Loucy (cell line): ENCODE results near the gene CNTN1.

Experiments
- H2AFZ ChIP-seq: fragments of 200-600 bp; sonication (generic); 2 replicates; pipeline ENCODE4 v1.6.0; 2016; ENCODE audit warnings: antibody characterized with exemption, mild to moderate bottlenecking, low read length, moderate library complexity
- H3F3A ChIP-seq: fragments of 200-600 bp; 2 replicates; pipeline ENCODE4 v1.6.0; 2016; ENCODE audit warnings: antibody characterized with exemption, low read depth, mild to moderate bottlenecking
- H3K27me3 ChIP-seq: fragments of 200-600 bp; sonication (generic); 2 replicates; pipeline ENCODE4 v1.6.1; 2014; ENCODE audit warnings: low read length, mild to moderate bottlenecking; ENCODE audit not compliant: insufficient read depth, poor library complexity, severe bottlenecking
- H3K36me3 ChIP-seq: fragments of 200-600 bp; sonication (generic); 2 replicates; pipeline ENCODE4 v1.6.1; 2016; ENCODE audit warnings: low read length; ENCODE audit not compliant: insufficient read depth
- H3K4me1 ChIP-seq: fragments of 200-600 bp; sonication (generic); 2 replicates; pipeline ENCODE4 v1.5.1; 2014; ENCODE audit warnings: low read length, mild to moderate bottlenecking; ENCODE audit not compliant: insufficient read depth, poor library complexity, severe bottlenecking
- H3K4me2 ChIP-seq: fragments of 200-600 bp; sonication (generic); 2 replicates; pipeline ENCODE4 v1.6.0; 2014; ENCODE audit warnings: antibody characterized with exemption, low read length, low read depth, mild to moderate bottlenecking; ENCODE audit not compliant: poor library complexity, severe bottlenecking
- H3K4me3 ChIP-seq: fragments of 200-600 bp; sonication (generic); 2 replicates; pipeline ENCODE4 v1.5.1; 2014; ENCODE audit warnings: low read length, mild to moderate bottlenecking, mixed read lengths; ENCODE audit not compliant: poor library complexity, severe bottlenecking
- H3K79me2 ChIP-seq: fragments of 200-600 bp; sonication (generic); 2 replicates; pipeline ENCODE4 v1.6.1; 2014; ENCODE audit warnings: low read length; ENCODE audit not compliant: insufficient read depth
- H3K9ac ChIP-seq: fragments of 200-600 bp; sonication (generic); 2 replicates; pipeline ENCODE4 v1.6.0; 2014; ENCODE audit warnings: mild to moderate bottlenecking, low read depth, low read length, moderate library complexity; ENCODE audit not compliant: poor library complexity, severe bottlenecking
- H3K9me2 ChIP-seq: fragments of 200-600 bp; sonication (generic); replicated peaks from 2 replicates; pipeline ENCODE4 v1.6.1; 2016; ENCODE audit warnings: low read depth, low read length, mixed read lengths
- H3K9me3 ChIP-seq: fragments of 200-600 bp; sonication (generic); 2 replicates; pipeline ENCODE4 v1.6.1; 2014; ENCODE audit warnings: mild to moderate bottlenecking, antibody characterized with exemption, low read length, low read depth; ENCODE audit not compliant: insufficient read depth
- H4K20me1 ChIP-seq: fragments of 200-600 bp; sonication (generic); 2 replicates; pipeline ENCODE4 v1.6.0; 2014; ENCODE audit warnings: antibody characterized with exemption, low read length, mild to moderate bottlenecking; ENCODE audit not compliant: insufficient read depth, poor library complexity, severe bottlenecking
- EZH2phosphoT487 ChIP-seq: fragments of 200-600 bp; IDR thresholded peaks from 2 replicates; pipeline ENCODE4 v1.6.1; 2018; ENCODE audit warnings: antibody characterized with exemption, mild to moderate bottlenecking, moderate library complexity, borderline replicate concordance
- TF ChIP-seq, protein P1 (sequence below): fragments of 200-600 bp; sonication (generic); conservative IDR thresholded peaks from 2 replicates; pipeline ENCODE4 v1.5.1; 2014; ENCODE audit warnings: mild to moderate bottlenecking, antibody characterized with exemption, low read length

CNTN1 gene

DNA sequence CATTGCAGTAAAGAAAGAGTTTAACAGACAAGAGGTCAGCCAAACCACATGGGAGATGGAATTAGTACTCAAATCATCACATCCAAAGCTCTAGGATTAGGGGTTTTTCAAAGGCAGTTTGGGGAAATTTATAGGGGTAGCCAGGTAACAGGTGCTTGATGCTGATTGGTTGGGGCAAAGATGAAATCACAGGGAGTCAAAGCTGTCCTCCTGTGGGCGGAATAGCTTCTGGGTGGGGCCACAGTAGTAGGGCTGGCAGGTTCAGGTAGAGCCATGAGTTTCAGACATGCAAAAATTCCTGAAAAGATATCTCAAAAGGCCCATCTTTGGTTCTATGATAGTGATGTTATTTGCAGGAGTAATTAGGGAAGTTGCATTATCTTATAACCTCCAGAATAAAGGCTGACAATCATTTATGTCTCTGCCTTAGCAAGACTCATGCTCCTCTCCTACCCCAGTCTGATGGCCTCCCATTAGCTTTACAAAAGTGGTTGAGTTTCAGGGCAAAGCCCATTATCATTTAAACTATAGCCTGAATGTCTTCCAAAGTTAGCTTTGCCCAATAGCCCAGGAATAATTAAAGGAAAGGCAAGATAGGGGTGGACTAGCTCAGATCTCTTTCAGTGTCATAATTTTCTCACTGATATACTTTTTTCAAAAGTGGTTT, 42.1 kb upstream of the CNTN1 start:
- TF ChIP-seq EZH2phosphoT487 = no peak
- H3F3A ChIP-seq = no peaks in the 10 kb centered on the region
- no peaks in the 10 kb centered on the region for H3K36me3 ChIP-seq
- no peak overlapping the region for H3K4me2 ChIP-seq
- no peaks in the 10 kb centered on the region for H3K79me2 ChIP-seq
- H3K4me3 ChIP-seq = no peak overlapping the region
- H3K9ac ChIP-seq = no peak overlapping the region
- H3K9me2 ChIP-seq = no peaks in the 10 kb centered on the region
- no peak overlapping the region for H2AFZ ChIP-seq
- no peaks in the 10 kb centered on the region for H3K4me1 ChIP-seq
- H4K20me1 ChIP-seq = no peaks in the 10 kb centered on the region
- no peaks in the 10 kb centered on the region for H3K9me3 ChIP-seq
- no peaks in the 10 kb centered on the region for H3K27me3 ChIP-seq

GRCh38 chr12:40655451-40655850, 36.8 kb upstream of the CNTN1 start:
- no peak for TF ChIP-seq EZH2phosphoT487
- TF ChIP-seq, protein P1, sequence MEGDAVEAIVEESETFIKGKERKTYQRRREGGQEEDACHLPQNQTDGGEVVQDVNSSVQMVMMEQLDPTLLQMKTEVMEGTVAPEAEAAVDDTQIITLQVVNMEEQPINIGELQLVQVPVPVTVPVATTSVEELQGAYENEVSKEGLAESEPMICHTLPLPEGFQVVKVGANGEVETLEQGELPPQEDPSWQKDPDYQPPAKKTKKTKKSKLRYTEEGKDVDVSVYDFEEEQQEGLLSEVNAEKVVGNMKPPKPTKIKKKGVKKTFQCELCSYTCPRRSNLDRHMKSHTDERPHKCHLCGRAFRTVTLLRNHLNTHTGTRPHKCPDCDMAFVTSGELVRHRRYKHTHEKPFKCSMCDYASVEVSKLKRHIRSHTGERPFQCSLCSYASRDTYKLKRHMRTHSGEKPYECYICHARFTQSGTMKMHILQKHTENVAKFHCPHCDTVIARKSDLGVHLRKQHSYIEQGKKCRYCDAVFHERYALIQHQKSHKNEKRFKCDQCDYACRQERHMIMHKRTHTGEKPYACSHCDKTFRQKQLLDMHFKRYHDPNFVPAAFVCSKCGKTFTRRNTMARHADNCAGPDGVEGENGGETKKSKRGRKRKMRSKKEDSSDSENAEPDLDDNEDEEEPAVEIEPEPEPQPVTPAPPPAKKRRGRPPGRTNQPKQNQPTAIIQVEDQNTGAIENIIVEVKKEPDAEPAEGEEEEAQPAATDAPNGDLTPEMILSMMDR = no peak
- H3K79me2 ChIP-seq = no peaks in the 10 kb centered on the region
- no peaks in the 10 kb centered on the region for H3F3A ChIP-seq
- H3K27me3 ChIP-seq = no peaks in the 10 kb centered on the region
- no peak overlapping the region for H3K4me2 ChIP-seq
- no peaks in the 10 kb centered on the region for H3K4me1 ChIP-seq
- H3K9ac ChIP-seq = no peak overlapping the region
- H3K36me3 ChIP-seq = no peaks in the 10 kb centered on the region
- H2AFZ ChIP-seq = no peak overlapping the region
- H3K9me3 ChIP-seq = no peaks in the 10 kb centered on the region
- H3K9me2 ChIP-seq = no peaks in the 10 kb centered on the region
- no peak overlapping the region for H3K4me3 ChIP-seq
- no peaks in the 10 kb centered on the region for H4K20me1 ChIP-seq

DNA sequence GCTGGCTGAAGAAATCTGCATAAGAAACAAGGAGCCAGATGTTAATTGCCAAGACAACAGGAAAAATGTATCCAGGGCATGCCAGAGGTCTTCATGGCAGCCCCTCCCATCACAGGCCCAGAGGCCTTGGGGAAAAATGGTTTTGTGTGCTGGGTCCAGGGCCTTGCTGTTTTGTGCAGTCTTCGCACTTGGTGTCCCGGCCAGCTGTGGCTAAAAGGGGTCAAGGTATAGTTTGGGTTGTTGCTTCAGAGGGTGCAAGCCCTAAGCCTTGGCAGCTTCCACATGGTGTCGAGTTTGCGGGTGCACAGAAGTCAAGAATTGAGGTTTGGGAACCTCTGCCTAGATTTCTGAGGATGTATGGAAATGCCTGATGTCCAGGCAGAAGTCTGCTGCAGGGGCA, 29.9 kb upstream of the CNTN1 start:
- Histone ChIP-seq H3K27me3 (no peaks in the 10 kb centered on the region), H3K79me2 (no peaks in the 10 kb centered on the region), H3K4me3 (no peak overlapping the region), H3K9me3 (no peaks in the 10 kb centered on the region), H3K4me2 (no peak overlapping the region), H3F3A (no peaks in the 10 kb centered on the region), H3K9me2 (no peaks in the 10 kb centered on the region), H3K36me3 (no peaks in the 10 kb centered on the region), H2AFZ (no peak overlapping the region), H4K20me1 (no peaks in the 10 kb centered on the region), H3K4me1 (no peaks in the 10 kb centered on the region), H3K9ac (no peak overlapping the region)
- TF ChIP-seq EZH2phosphoT487 = no peak
- TF ChIP-seq, protein P1 = no peak

DNA sequence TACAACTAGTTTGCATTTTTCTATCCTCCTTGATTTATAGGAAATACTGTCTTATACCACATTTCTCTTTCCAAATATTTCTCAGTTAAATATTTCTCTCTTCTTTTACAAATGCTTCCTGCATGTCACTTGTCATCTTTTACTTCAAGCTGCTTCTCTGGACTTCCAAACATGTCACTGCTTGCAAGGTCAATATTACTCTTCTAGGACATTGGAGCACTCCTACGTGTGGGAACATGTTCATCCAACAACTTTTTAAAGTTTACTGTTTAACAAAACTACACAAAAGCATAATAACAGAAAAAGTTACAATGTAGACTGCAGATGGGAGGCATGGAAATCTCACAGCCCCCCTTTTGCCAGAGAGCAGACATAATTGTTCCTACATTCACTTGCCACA, 28.5 kb upstream of the CNTN1 start:
- Histone ChIP-seq H2AFZ (no peak overlapping the region), H3K4me3 (no peak overlapping the region), H3K27me3 (no peaks in the 10 kb centered on the region), H4K20me1 (no peaks in the 10 kb centered on the region), H3K9me2 (no peaks in the 10 kb centered on the region), H3K79me2 (no peaks in the 10 kb centered on the region), H3K9me3 (no peaks in the 10 kb centered on the region), H3K4me2 (no peak overlapping the region), H3K9ac (no peak overlapping the region), H3K36me3 (no peaks in the 10 kb centered on the region), H3K4me1 (no peaks in the 10 kb centered on the region), H3F3A (no peaks in the 10 kb centered on the region)
- TF ChIP-seq, protein P1 = no peak
- TF ChIP-seq EZH2phosphoT487 = no peak
